Keratinocyte (primary cell): ENCODE measurements around the gene POU2F2.
"Not testable (repeated sequence)": the region's sequence is repeated elsewhere in the genome, so short reads cannot be mapped to it uniquely, and the experiment has no call there.

Source experiments
- EZH2 ChIP-seq: IDR thresholded peaks from one replicate; pipeline ENCODE4 v1.6.1; 2012; ENCODE audit warnings: inconsistent platforms, mild to moderate bottlenecking, low read length, moderate library complexity
- TF ChIP-seq, protein P1 (sequence below), 3 experiments: IDR thresholded peaks in 1 of 3; conservative IDR thresholded peaks in 1 of 3; optimal IDR thresholded peaks in 1 of 3; 2 replicates in 2 of 3; 3 replicates in 1 of 3; pipeline versions ENCODE3 to v1.5.1; 2011; ENCODE audit warnings: low read length in 3 of 3, mild to moderate bottlenecking in 3 of 3, moderate library complexity in 2 of 3, control low read depth in 1 of 3, inconsistent platforms in 1 of 3; ENCODE audit not compliant: insufficient read depth in 2 of 3; ENCODE audit errors: extremely low read depth in 1 of 3

GRCh38 chr19:42100241-42100640 lies 32.0 kb downstream of the POU2F2 start:
- TF ChIP-seq, protein P1, sequence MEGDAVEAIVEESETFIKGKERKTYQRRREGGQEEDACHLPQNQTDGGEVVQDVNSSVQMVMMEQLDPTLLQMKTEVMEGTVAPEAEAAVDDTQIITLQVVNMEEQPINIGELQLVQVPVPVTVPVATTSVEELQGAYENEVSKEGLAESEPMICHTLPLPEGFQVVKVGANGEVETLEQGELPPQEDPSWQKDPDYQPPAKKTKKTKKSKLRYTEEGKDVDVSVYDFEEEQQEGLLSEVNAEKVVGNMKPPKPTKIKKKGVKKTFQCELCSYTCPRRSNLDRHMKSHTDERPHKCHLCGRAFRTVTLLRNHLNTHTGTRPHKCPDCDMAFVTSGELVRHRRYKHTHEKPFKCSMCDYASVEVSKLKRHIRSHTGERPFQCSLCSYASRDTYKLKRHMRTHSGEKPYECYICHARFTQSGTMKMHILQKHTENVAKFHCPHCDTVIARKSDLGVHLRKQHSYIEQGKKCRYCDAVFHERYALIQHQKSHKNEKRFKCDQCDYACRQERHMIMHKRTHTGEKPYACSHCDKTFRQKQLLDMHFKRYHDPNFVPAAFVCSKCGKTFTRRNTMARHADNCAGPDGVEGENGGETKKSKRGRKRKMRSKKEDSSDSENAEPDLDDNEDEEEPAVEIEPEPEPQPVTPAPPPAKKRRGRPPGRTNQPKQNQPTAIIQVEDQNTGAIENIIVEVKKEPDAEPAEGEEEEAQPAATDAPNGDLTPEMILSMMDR (optimal IDR thresholded peaks at IDR 0.05 in 1 of 3, IDR thresholded peaks at IDR 0.05 in 1 of 3, conservative IDR thresholded peaks at IDR 0.05 in 1 of 3; ENCODE audit: extremely low read depth in 1 of 3, insufficient read depth in 2 of 3, low read length in 3 of 3), result not testable (repeated sequence)
- TF ChIP-seq EZH2, result not testable (repeated sequence)
